ENCODE data around the gene TREM2. TPM values are rescaled to one million over a fixed set of nuclear protein-coding genes. Genes with fewer than 3 reads are reported as not detected.

The TREM2 gene
- total and polyA plus RNA-seq, 2 of the 8 experiments (the other 6 are each of a cell fraction or from before 2014, with no cell fraction given) = 0.20 TPM; not detected in 1

DNA sequence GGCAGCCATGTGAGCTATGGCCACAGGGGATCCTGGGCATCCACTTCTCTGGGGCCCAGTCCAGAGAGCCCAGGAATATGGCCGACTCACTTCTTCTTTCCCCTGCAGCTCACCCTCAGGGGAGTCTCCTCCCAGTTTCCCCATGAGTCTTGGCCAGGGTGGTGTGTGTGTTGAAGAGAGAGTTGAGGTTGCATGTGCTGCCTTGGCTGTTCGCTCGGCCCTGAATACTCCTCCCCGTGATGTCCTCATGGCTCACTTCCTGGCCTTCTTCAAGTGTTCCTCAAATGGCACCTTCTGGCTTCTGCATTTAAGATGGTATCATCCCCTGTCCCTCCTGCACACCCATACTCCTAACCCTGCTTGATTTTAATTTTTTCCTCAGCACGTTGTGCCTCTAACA is 5.6 kb downstream of the TREM2 start:
- no peaks in the 10 kb centered on the region for H3K79me2 ChIP-seq (ENCODE audit: control insufficient read depth in 1 of 2, insufficient read depth in 2 of 2, low read length in 2 of 2)
- H2AK5ac ChIP-seq (ENCODE audit: low read depth, low read length) = no peak overlapping the region
- no peaks in the 10 kb centered on the region for H3K9me3 ChIP-seq (ENCODE audit: insufficient read depth in 2 of 2, low read depth in 1 of 2, low read length in 1 of 2)
- H3K36me3 ChIP-seq (ENCODE audit: control insufficient read depth in 2 of 4, insufficient read depth in 4 of 4, low read length in 3 of 4) = no peaks in the 10 kb centered on the region
- no peak overlapping the region for H3K27ac ChIP-seq (ENCODE audit: low read depth, low read length)
- no peak overlapping the region for H3K9ac ChIP-seq (replicated peaks in 1 of 4; ENCODE audit: extremely low read depth in 1 of 4, low read depth in 3 of 4, low read length in 3 of 4)
- no peak overlapping the region for H2BK15ac ChIP-seq (ENCODE audit: low read length)
- H2BK120ac ChIP-seq (replicated peaks; ENCODE audit: low read depth, low read length) = no peak overlapping the region
- peak in 1 of 2 experiments; percentile 10 for DNase-seq (ENCODE audit: low read depth in 1 of 2, low spot score in 2 of 2)
- ChIA-PET POLR2A (ENCODE audit: partially characterized antibody) (interaction anchor here (0.7 kb wide), 1 partner anchor 8 kb away, joined by 3 read pairs; no protein-coding TSS in a partner anchor), CTCF (ENCODE audit: partially characterized antibody) (interaction anchor here (1.2 to 1.4 kb wide), 2 partner anchors 23 to 25 kb away, joined by 4 to 6 read pairs; no protein-coding TSS in a partner anchor)
- no peaks in the 10 kb centered on the region for H3K23me2 ChIP-seq (ENCODE audit: low read depth, low read length)
- no peak overlapping the region for H4K91ac ChIP-seq (replicated peaks; ENCODE audit: insufficient read length, low read length)
- H3K23ac ChIP-seq (ENCODE audit: insufficient read length) = no peak overlapping the region
- no peak overlapping the region for H2BK20ac ChIP-seq (ENCODE audit: low read length)
- no peak overlapping the region for H2BK5ac ChIP-seq (ENCODE audit: low read depth, low read length)
- H3K18ac ChIP-seq (ENCODE audit: extremely low read depth, low read length) = no peak overlapping the region
- H2AFZ ChIP-seq (ENCODE audit: low read length) = no peak overlapping the region
- no peak overlapping the region for H3K4me2 ChIP-seq (ENCODE audit: insufficient read depth in 1 of 2, low read depth in 2 of 2, low read length in 2 of 2)
- no peak overlapping the region for H4K5ac ChIP-seq (ENCODE audit: insufficient read length, low read depth, low read length)
- FAIRE-seq = no peak
- no peak overlapping the region for H3K4ac ChIP-seq (replicated peaks; ENCODE audit: insufficient read length, low read depth, low read length)
- H3K27me3 ChIP-seq (replicated peaks in 1 of 4; ENCODE audit: control insufficient read depth in 3 of 4, extremely low read depth in 1 of 4, insufficient read depth in 3 of 4, low read length in 3 of 4) = no peaks in the 10 kb centered on the region
- peaks cover 0 to 6% (median 0%) of the 10 kb centered on the region in 4 experiments; a peak in 1 of 7 replicates for H3K4me1 ChIP-seq (replicated peaks in 1 of 4; ENCODE audit: control insufficient read depth in 3 of 4, insufficient read depth in 4 of 4, low read length in 3 of 4)
- H2BK12ac ChIP-seq (ENCODE audit: low read depth, low read length) = no peak overlapping the region
- H3K4me3 ChIP-seq (ENCODE audit: extremely low read depth in 1 of 4, insufficient read depth in 2 of 4, low read depth in 3 of 4, low read length in 4 of 4) = no peak overlapping the region
- 84% methylated on average over 5 of the region's 5 CpGs; no CpG with 5 or more reads in 1 of the 2 experiments for WGBS, 2 experiments (ENCODE audit: extremely low coverage in 1 of 2, insufficient coverage in 1 of 2, insufficient read length in 1 of 2, insufficient replicate concordance in 2 of 2, low coverage in 1 of 2, low lambda C conversion rate in 2 of 2, missing lambda C conversion rate in 1 of 2)
- H4K20me1 ChIP-seq (replicated peaks in 1 of 2; ENCODE audit: control insufficient read depth in 1 of 2, insufficient read depth in 2 of 2, low read length in 2 of 2) = no peaks in the 10 kb centered on the region
- no peaks in the 10 kb centered on the region for H3K79me1 ChIP-seq (ENCODE audit: low read depth, low read length)
- no peak overlapping the region for H4K8ac ChIP-seq (ENCODE audit: extremely low read depth, insufficient read depth, low read length)
- no peak overlapping the region for H3K14ac ChIP-seq (ENCODE audit: insufficient read length)
- H3K56ac ChIP-seq (replicated peaks; ENCODE audit: insufficient read length, low read depth, low read length) = no peak overlapping the region
- TF ChIP-seq ASH2L (IDR thresholded peaks at IDR 0.05; ENCODE audit: low read length) = no peak
- no peak for TF ChIP-seq SIN3A (conservative IDR thresholded peaks at IDR 0.05 in 1 of 2, IDR thresholded peaks at IDR 0.05 in 1 of 2; ENCODE audit: low read depth in 1 of 2, low read length in 2 of 2)
- no peak for TF ChIP-seq CTCF (IDR thresholded peaks at IDR 0.05; ENCODE audit: control extremely low read depth in 1 of 3, insufficient read depth in 1 of 3, low read depth in 1 of 3, low read length in 3 of 3)
- no peak for TF ChIP-seq TAF7 (optimal IDR thresholded peaks at IDR 0.05; ENCODE audit: borderline replicate concordance, low read depth, low read length)
- no peak for TF ChIP-seq SIX5 (IDR thresholded peaks at IDR 0.05; ENCODE audit: low read depth, low read length)
- no peak for TF ChIP-seq BRCA1 (IDR thresholded peaks at IDR 0.05; ENCODE audit: low read depth, low read length)
- no peak for TF ChIP-seq YY1 (IDR thresholded peaks at IDR 0.05; ENCODE audit: low read depth, low read length)
- no peak for TF ChIP-seq EP300 (IDR thresholded peaks at IDR 0.05; ENCODE audit: borderline replicate concordance in 1 of 2, low read depth in 2 of 2, low read length in 2 of 2)
- TF ChIP-seq KDM4A (IDR thresholded peaks at IDR 0.05; ENCODE audit: low read depth, low read length, severe bottlenecking) = no peak
- TF ChIP-seq RBBP5 (IDR thresholded peaks at IDR 0.05; ENCODE audit: borderline replicate concordance, low read depth, low read length) = no peak
- TF ChIP-seq POU5F1 (IDR thresholded peaks at IDR 0.05; ENCODE audit: low read depth, low read length) = no peak
